AG04450 (cell line): ENCODE measurements around the gene TWIST1. TPM values are rescaled to one million over a fixed set of nuclear protein-coding genes. Genes with fewer than 3 reads are reported as not detected.

Experiments used
- CTCF ChIA-PET: fragments of 300-600, 350-600 bp; formaldehyde crosslinking; extraction: SDS; loops from one replicate; lab custom pipeline; 2022; ENCODE audit warnings: antibody characterized with exemption, inconsistent platforms; lab: Charles Lee
- POLR2A ChIA-PET: fragments of 350-600 bp; formaldehyde crosslinking; extraction: SDS; loops from one replicate; lab custom pipeline; 2021; ENCODE audit warnings: antibody characterized with exemption, inconsistent platforms; lab: Yijun Ruan, JAX
- DNase-seq: peaks from one replicate; pipeline ENCODE4 v3.0.0-alpha.2; 2011; ENCODE audit warnings: low read depth, low spot score
- H3K27ac ChIP-seq: one replicate; pipeline ENCODE4 v1.5.1; 2012; ENCODE audit warnings: low read depth, low read length, control low read depth
- H3K27me3 ChIP-seq: one replicate; pipeline ENCODE4 v1.6.0; 2012; ENCODE audit warnings: low read length; ENCODE audit not compliant: control insufficient read depth, insufficient read depth
- H3K4me3 ChIP-seq: 2 replicates; pipeline ENCODE4 v1.5.1; 2011; ENCODE audit warnings: mild to moderate bottlenecking, low read depth, low read length, control low read depth
- H3K9me3 ChIP-seq: 2 replicates; pipeline ENCODE4 v1.5.1; 2012; ENCODE audit warnings: low read length; ENCODE audit not compliant: control insufficient read depth, insufficient read depth
- CTCF ChIP-seq: IDR thresholded peaks from 2 replicates; pipeline ENCODE4 v1.5.1; 2011; ENCODE audit warnings: low read depth, low read length, control low read depth, inconsistent platforms
- polyA minus RNA-seq: library from RNA; depleted of rRNA, polyadenylated mRNA; stranded (reverse); fragments of >200 nt; gene quantifications from 2 replicates; pipeline ENCODE4 v1.2.3, GENCODE V29; 2011; rRNA and poly(A)+ RNA removed
- polyA plus RNA-seq: library from polyadenylated mRNA; depleted of rRNA; stranded (reverse); fragments of >200 nt; gene quantifications from 2 replicates; pipeline ENCODE4 v1.2.3, GENCODE V29; 2011; rRNA removed

The TWIST1 gene
- polyA plus RNA-seq (19.4 and 26.5 TPM in 2 replicates), polyA minus RNA-seq (20.6 and 24.2 TPM in 2 replicates)

GRCh38 chr7:19117091-19117869 lies at the start of gene TWIST1:
TWIST1 (minus strand) TSS chr7:19117636; CDS start chr7:19117321, 315 bp downstream.
- DNase-seq: peak; percentile 86
- peak within 1 kb of the TSS; percentile 94 for H3K4me3 ChIP-seq
- ChIA-PET POLR2A (interaction anchor here (1.0 to 1.8 kb wide), 3 partner anchors 10 to 260 kb away, joined by 3 to 6 read pairs (median 4); no protein-coding TSS in a partner anchor), CTCF (interaction anchor here (0.6 to 9.9 kb wide), 8 partner anchors 284 to 588 kb away, joined by 3 to 146 read pairs (median 4); no protein-coding TSS in a partner anchor)
- peaks cover 7% of the 10 kb centered on the region for H3K9me3 ChIP-seq
- no peaks in the 10 kb centered on the region for H3K27me3 ChIP-seq
- no peak for TF ChIP-seq CTCF
- peak within 1 kb of the TSS; percentile 54 for H3K27ac ChIP-seq

- no peak for TF ChIP-seq CTCF
- H3K27ac ChIP-seq: no peak overlapping the region
- no peaks in the 10 kb centered on the region for H3K27me3 ChIP-seq
- DNase-seq: no peak
- no peaks in the 10 kb centered on the region for H3K9me3 ChIP-seq
- ChIA-PET CTCF (interaction anchor here (0.6 kb wide), 1 partner anchor 330 kb away, joined by 5 read pairs; no protein-coding TSS in a partner anchor), POLR2A (no interaction called here)
- H3K4me3 ChIP-seq: no peak overlapping the region
Observed at GRCh38 chr7:19161671-19162070, 44.2 kb upstream of the TWIST1 start.

- POLR2A ChIA-PET: no interaction called here
- TF ChIP-seq CTCF: no peak
- CTCF ChIA-PET: no interaction called here
- Histone ChIP-seq H3K9me3 (peaks cover 5% of the 10 kb centered on the region; the same call in 1 of the 2 replicates), H3K27me3 (peaks cover 33% of the 10 kb centered on the region), H3K4me3 (no peak overlapping the region), H3K27ac (no peak overlapping the region)
- no peak for DNase-seq
Observed at GRCh38 chr7:19146699-19147098, 29.3 kb upstream of the TWIST1 start.

- TF ChIP-seq CTCF: no peak
- POLR2A ChIA-PET: no interaction called here
- no peak overlapping the region for H3K27ac ChIP-seq
- no peak overlapping the region for H3K4me3 ChIP-seq
- CTCF ChIA-PET: no interaction called here
- peaks cover 5% of the 10 kb centered on the region; the same call in 1 of the 2 replicates for H3K9me3 ChIP-seq
- peaks cover 33% of the 10 kb centered on the region for H3K27me3 ChIP-seq
- DNase-seq: no peak
Observed at GRCh38 chr7:19145434-19146115, 28.1 kb upstream of the TWIST1 start.
